PC-9 (cell line): ENCODE results near the gene PFKP. TPM values are rescaled to one million over a fixed set of nuclear protein-coding genes. Genes with fewer than 3 reads are reported as not detected.

ENCODE experiments used
- BruUV-seq: library from RNA; stranded (reverse); fragments of 400-500 nt; replicated peaks from 2 replicates; lab custom pipeline; 2021; lab: Mats Ljungman, UMichigan
- CTCF ChIA-PET: fragments of 300-600 bp; sonication (Branson Sonifier 250); formaldehyde crosslinking; loops from one replicate; lab custom pipeline; 2022; ENCODE audit warnings: antibody characterized with exemption; lab: Charles Lee
- POLR2A ChIA-PET: fragments of 300-600 bp; sonication (Branson Sonifier 250); formaldehyde crosslinking; loops from one replicate; lab custom pipeline; 2022; ENCODE audit warnings: antibody characterized with exemption; ENCODE audit not compliant: unreplicated experiment; lab: Charles Lee
- DNase-seq, 2 experiments: peaks; one replicate each; pipeline versions ENCODE4 v3.0.0 to v3.0.0-alpha.2; 2015 to 2022; ENCODE audit warnings: mixed read lengths in 1 of 2
- H2AFZ ChIP-seq: fragments of 200-600 bp; sonication (generic); 2 replicates; pipeline ENCODE4 v1.8.1; 2017; ENCODE audit warnings: antibody characterized with exemption
- H3F3A ChIP-seq: fragments of 200-600 bp; sonication (generic); 2 replicates; pipeline ENCODE4 v1.8.1; 2017; ENCODE audit warnings: antibody characterized with exemption, mild to moderate bottlenecking, low read depth; ENCODE audit not compliant: insufficient read depth
- H3K27ac ChIP-seq: fragments of 200-600 bp; sonication (generic); 2 replicates; pipeline ENCODE4 v1.6.1; 2016; ENCODE audit warnings: mixed run types
- H3K27me3 ChIP-seq: fragments of 200-600 bp; sonication (generic); 2 replicates; pipeline ENCODE4 v1.6.1; 2016; ENCODE audit warnings: low read depth, mixed run types; ENCODE audit not compliant: insufficient read depth
- H3K36me3 ChIP-seq: fragments of 200-600 bp; sonication (generic); 2 replicates; pipeline ENCODE4 v1.6.1; 2016; ENCODE audit warnings: low read depth, mixed run types
- H3K4me1 ChIP-seq: fragments of 200-600 bp; sonication (generic); replicated peaks from 2 replicates; pipeline ENCODE4 v1.6.1; 2016; ENCODE audit warnings: mixed run types; ENCODE audit not compliant: insufficient read depth
- H3K4me2 ChIP-seq: fragments of 200-600 bp; sonication (generic); 2 replicates; pipeline ENCODE4 v1.6.1; 2017; ENCODE audit warnings: mixed run types
- H3K4me3 ChIP-seq: fragments of 200-600 bp; sonication (generic); 2 replicates; pipeline ENCODE4 v1.6.1; 2016; ENCODE audit warnings: mixed run types
- H3K79me2 ChIP-seq: fragments of 200-600 bp; sonication (generic); 2 replicates; pipeline ENCODE4 v1.6.1; 2017; ENCODE audit warnings: low read depth, mixed run types
- H3K9me2 ChIP-seq: fragments of 200-600 bp; sonication (generic); 2 replicates; pipeline ENCODE4 v1.8.1; 2017; ENCODE audit warnings: mild to moderate bottlenecking; ENCODE audit not compliant: insufficient read depth
- H3K9me3 ChIP-seq: fragments of 200-600 bp; sonication (generic); 2 replicates; pipeline ENCODE4 v1.8.1; 2016; ENCODE audit warnings: low read depth; ENCODE audit not compliant: insufficient read depth
- H4K20me1 ChIP-seq: fragments of 200-600 bp; sonication (generic); 2 replicates; pipeline ENCODE4 v1.8.1; 2017; ENCODE audit not compliant: insufficient read depth
- EZH2 ChIP-seq: fragments of 200-600 bp; sonication (generic); IDR thresholded peaks from 2 replicates; pipeline ENCODE4 v1.8.0; 2017; ENCODE audit warnings: antibody characterized with exemption, low read depth
- intact Hi-C: fragments of 100-400 bp; cut with micrococcal nuclease; formaldehyde crosslinking; loops from one replicate; pipeline ENCODE4 v1.10.0; 2022; ENCODE audit not compliant: unreplicated experiment
- total RNA-seq: library from RNA; stranded (reverse); gene quantifications from 2 replicates; pipeline ENCODE4 v1.2.3, GENCODE V29; 2021
- TF ChIP-seq, protein P1 (sequence below): fragments of 200-600 bp; sonication (generic); conservative IDR thresholded peaks from 2 replicates; pipeline ENCODE4 v1.6.1; 2017; ENCODE audit warnings: mixed run types, antibody characterized with exemption, mild to moderate bottlenecking, moderate library complexity

Gene PFKP
- total RNA-seq, 1 experiment from 2014 or later = 234 TPM

DNA sequence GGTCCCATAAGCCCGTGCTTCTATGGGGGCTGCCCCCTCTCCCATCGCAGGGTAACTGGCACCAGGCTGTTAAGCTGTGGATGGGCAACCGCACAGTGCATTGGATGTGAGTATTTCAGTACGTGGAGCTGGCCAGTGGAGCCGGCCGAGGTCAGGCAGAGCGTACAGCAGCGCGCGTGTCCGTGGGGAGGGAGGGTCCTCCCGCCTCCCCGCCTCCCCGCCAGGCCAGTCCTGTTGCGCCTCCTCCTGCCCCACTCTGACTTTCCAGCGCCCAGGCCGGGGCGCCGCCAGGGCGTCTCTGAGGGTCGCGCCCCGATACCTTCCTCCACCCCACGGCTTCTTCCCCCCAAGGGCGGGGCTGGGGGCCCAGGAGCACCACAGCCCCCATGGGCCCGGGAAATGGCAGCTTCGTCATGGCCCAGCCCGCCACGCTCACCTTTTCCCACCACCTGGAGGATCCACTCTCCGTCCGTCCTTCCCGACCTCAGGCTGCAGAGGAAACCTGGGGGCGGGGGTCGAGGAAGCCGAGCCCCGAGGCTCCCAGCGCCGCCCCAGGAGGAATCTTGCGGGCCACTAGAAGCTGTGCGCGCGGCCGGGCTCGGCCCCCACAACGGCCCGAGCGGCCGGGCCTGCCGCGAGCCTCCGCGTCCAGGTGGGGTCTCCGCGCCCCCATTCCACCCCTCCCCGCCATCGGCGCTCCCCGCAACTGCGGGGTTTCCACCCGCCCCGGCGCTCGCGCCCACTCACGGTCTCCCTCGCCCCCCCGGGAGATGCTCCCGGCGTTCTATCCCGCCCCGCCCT, 831 bp upstream of the PFKP start:
- H3K27ac ChIP-seq = no peak overlapping the region
- H3K27me3 ChIP-seq = no peaks in the 10 kb centered on the region
- peak overlapping the region; percentile 90; the same call in 1 of the 2 replicates for H3K4me3 ChIP-seq
- H3K4me2 ChIP-seq = peak overlapping the region; percentile 89
- H4K20me1 ChIP-seq = no peaks in the 10 kb centered on the region
- H2AFZ ChIP-seq = no peak overlapping the region
- peaks cover 38% of the 10 kb centered on the region for H3K79me2 ChIP-seq
- peaks cover 17% of the 10 kb centered on the region; the same call in 1 of the 2 replicates for H3K4me1 ChIP-seq
- H3K9me3 ChIP-seq = no peaks in the 10 kb centered on the region
- intact Hi-C loops = loop anchor here (2.0 kb wide), 1 partner anchor 20 kb away; no protein-coding TSS in a partner anchor
- ChIA-PET POLR2A (no interaction called here), CTCF (no interaction called here)
- no peaks in the 10 kb centered on the region for H3K36me3 ChIP-seq
- H3F3A ChIP-seq = peaks cover 9% of the 10 kb centered on the region
- no peak for DNase-seq
- no TSS peak for BruUV-seq
- H3K9me2 ChIP-seq = no peaks in the 10 kb centered on the region
- TF ChIP-seq, protein P1, sequence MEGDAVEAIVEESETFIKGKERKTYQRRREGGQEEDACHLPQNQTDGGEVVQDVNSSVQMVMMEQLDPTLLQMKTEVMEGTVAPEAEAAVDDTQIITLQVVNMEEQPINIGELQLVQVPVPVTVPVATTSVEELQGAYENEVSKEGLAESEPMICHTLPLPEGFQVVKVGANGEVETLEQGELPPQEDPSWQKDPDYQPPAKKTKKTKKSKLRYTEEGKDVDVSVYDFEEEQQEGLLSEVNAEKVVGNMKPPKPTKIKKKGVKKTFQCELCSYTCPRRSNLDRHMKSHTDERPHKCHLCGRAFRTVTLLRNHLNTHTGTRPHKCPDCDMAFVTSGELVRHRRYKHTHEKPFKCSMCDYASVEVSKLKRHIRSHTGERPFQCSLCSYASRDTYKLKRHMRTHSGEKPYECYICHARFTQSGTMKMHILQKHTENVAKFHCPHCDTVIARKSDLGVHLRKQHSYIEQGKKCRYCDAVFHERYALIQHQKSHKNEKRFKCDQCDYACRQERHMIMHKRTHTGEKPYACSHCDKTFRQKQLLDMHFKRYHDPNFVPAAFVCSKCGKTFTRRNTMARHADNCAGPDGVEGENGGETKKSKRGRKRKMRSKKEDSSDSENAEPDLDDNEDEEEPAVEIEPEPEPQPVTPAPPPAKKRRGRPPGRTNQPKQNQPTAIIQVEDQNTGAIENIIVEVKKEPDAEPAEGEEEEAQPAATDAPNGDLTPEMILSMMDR = no peak
- no peak for TF ChIP-seq EZH2

DNA sequence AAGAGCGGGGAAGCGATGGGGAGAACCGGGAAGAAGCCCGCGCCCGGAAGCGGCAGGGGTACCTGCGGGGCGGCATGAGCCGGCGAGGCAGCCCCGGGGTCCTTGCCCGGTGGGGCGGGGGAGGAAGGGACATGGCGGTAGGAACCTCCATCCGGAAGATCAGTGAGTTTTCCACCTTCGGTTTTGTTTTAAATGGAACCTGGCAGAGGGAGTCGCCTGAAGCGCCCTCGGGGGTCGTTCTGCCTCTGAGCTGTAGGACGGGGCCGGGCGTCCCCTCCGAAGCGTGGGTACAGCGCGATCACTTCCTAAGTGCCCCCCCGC, 471 bp downstream of the PFKP start:
- DNase-seq = no peak
- ChIA-PET CTCF (no interaction called here), POLR2A (no interaction called here)
- H3K36me3 ChIP-seq = no peaks in the 10 kb centered on the region
- H2AFZ ChIP-seq = peak overlapping the region; percentile 86
- no TSS peak for BruUV-seq
- H3F3A ChIP-seq = peaks cover 9% of the 10 kb centered on the region
- H3K9me3 ChIP-seq = no peaks in the 10 kb centered on the region
- intact Hi-C loops = loop anchor here (2.0 kb wide), 1 partner anchor 21 kb away; no protein-coding TSS in a partner anchor
- peak overlapping the region; percentile 90 for H3K4me3 ChIP-seq
- H3K79me2 ChIP-seq = peaks cover 51% of the 10 kb centered on the region
- no peaks in the 10 kb centered on the region for H3K27me3 ChIP-seq
- TF ChIP-seq EZH2 = no peak
- TF ChIP-seq, protein P1 = no peak
- peak overlapping the region; percentile 89 for H3K4me2 ChIP-seq
- H3K4me1 ChIP-seq = peaks cover 21% of the 10 kb centered on the region; the same call in 1 of the 2 replicates
- no peak overlapping the region for H3K27ac ChIP-seq
- no peaks in the 10 kb centered on the region for H3K9me2 ChIP-seq
- H4K20me1 ChIP-seq = peaks cover 3% of the 10 kb centered on the region; the same call in 1 of the 2 replicates

DNA sequence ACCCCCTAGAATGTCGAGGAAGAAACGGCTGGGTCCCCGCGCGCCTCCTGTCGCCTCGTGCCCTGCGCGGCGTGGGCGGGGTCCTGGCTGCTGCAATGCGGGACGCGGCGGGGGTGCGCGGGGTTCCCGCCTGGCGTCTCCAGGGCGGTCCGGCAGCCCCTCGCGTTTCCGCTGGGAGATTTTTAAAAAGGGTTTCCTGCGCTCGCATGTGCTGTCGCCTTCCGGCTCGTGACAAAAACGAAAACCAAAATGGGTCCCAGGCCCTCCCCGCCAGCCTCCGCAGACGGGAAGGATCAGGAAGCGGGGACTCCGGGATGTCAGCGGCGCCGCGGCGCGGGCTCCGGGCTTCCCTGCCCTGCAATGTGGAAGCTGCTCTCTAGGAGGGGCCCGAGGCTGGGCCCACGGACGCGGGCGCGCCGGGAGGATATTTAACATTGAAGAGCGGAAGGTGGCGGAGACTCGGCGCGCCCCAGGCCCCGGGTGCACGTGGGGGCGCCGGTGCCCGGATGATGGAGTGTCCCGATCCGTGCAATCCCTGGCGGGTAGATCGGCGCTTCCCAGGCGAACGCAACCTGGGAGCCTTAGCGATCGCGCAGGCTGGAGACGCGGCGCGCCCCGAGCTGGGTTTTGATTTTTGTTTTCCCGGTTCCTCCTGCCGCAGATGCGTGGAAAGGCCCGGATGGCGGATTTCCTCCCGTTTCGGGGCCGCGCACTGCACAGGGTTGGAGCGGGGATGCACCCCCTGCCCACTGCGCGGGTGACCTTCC, 1.0 kb downstream of the PFKP start:
- H3K36me3 ChIP-seq = no peaks in the 10 kb centered on the region
- H3K9me2 ChIP-seq = no peaks in the 10 kb centered on the region
- peaks cover 56% of the 10 kb centered on the region for H3K79me2 ChIP-seq
- H3K4me2 ChIP-seq = peak overlapping the region; percentile 89
- H3K9me3 ChIP-seq = no peaks in the 10 kb centered on the region
- DNase-seq = peak in 1 of 2 experiments; percentile 38
- peak overlapping the region; percentile 90 for H3K4me3 ChIP-seq
- H3K27me3 ChIP-seq = no peaks in the 10 kb centered on the region
- peak overlapping the region; percentile 86 for H2AFZ ChIP-seq
- intact Hi-C loops = no loop called here
- ChIA-PET POLR2A (no interaction called here), CTCF (no interaction called here)
- H4K20me1 ChIP-seq = peaks cover 3% of the 10 kb centered on the region; the same call in 1 of the 2 replicates
- TF ChIP-seq, protein P1 = no peak
- no peak for TF ChIP-seq EZH2
- H3F3A ChIP-seq = peaks cover 9% of the 10 kb centered on the region
- no peak overlapping the region for H3K27ac ChIP-seq
- H3K4me1 ChIP-seq = peaks cover 21% of the 10 kb centered on the region; the same call in 1 of the 2 replicates
- BruUV-seq = TSS peak; percentile 19
